ENCODE measurements around the gene ADCY9. TPM values are rescaled to one million over a fixed set of nuclear protein-coding genes. Genes with fewer than 3 reads are reported as not detected.

The ADCY9 gene
- total RNA-seq, 2 donors from 2014 or later = 7.2 to 58.3 TPM

DNA sequence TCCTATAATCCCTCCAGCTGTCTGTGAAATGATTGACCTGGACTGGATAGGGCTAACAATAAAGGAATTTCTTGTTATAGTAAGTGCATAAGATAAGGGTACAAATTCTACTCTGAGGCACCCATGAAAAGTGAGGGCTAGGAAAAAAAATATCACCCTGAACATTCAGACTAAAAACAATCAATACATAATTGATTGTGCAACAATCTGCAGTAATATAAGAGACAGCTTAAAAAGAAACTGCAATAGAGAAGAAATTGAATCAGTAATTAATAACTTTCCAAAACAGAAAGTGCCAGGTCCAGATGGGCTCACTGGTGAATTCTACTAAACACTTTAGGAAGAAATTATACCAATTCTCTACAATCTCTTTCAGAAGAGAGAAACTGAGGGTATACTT lies 191.5 kb downstream of the ADCY9 start:
- no peak for TF ChIP-seq POLR2AphosphoS5 (IDR thresholded peaks at IDR 0.05)
- TF ChIP-seq, protein P1, sequence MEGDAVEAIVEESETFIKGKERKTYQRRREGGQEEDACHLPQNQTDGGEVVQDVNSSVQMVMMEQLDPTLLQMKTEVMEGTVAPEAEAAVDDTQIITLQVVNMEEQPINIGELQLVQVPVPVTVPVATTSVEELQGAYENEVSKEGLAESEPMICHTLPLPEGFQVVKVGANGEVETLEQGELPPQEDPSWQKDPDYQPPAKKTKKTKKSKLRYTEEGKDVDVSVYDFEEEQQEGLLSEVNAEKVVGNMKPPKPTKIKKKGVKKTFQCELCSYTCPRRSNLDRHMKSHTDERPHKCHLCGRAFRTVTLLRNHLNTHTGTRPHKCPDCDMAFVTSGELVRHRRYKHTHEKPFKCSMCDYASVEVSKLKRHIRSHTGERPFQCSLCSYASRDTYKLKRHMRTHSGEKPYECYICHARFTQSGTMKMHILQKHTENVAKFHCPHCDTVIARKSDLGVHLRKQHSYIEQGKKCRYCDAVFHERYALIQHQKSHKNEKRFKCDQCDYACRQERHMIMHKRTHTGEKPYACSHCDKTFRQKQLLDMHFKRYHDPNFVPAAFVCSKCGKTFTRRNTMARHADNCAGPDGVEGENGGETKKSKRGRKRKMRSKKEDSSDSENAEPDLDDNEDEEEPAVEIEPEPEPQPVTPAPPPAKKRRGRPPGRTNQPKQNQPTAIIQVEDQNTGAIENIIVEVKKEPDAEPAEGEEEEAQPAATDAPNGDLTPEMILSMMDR (IDR thresholded peaks at IDR 0.05) = no peak
- no peak for TF ChIP-seq POLR2A (IDR thresholded peaks at IDR 0.05)
- H3K4me1 ChIP-seq (replicated peaks) = no peaks in the 10 kb centered on the region
- no peak overlapping the region for H3K27ac ChIP-seq
- no peak overlapping the region for H3K4me3 ChIP-seq
- intact Hi-C loops (cut with DNase I) = no loop called here
- no peaks in the 10 kb centered on the region for H3K27me3 ChIP-seq (replicated peaks; ENCODE audit: insufficient read depth)
- no peaks in the 10 kb centered on the region for H3K9me3 ChIP-seq
- no peak for DNase-seq (ENCODE audit: low spot score)
- H3K36me3 ChIP-seq = no peaks in the 10 kb centered on the region

DNA sequence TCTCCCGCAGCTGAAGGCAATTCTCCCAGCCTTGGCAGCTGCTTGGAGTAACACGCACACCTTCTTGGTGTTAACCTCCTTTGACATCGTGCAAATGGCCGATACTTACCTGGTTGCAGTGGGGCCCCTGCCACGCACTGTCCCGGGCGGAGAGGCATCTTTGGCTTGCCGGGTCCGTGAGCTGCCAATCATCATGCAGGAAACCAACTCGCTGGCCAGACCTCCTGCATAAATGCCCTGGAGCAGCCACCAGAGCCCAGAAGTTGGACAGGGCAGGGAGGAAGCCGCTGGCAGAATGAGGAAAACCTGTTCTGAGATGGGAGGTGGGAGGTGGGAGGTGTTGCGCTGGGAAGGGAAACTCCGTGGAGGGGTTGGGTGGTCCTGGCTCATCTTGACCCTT lies 194.0 kb downstream of the ADCY9 start:
- no peak for DNase-seq (ENCODE audit: low spot score)
- intact Hi-C loops (cut with DNase I) = no loop called here
- Histone ChIP-seq H3K4me1 (replicated peaks) (no peaks in the 10 kb centered on the region), H3K27ac (no peak overlapping the region), H3K36me3 (no peaks in the 10 kb centered on the region), H3K4me3 (no peak overlapping the region), H3K9me3 (no peaks in the 10 kb centered on the region), H3K27me3 (replicated peaks; ENCODE audit: insufficient read depth) (no peaks in the 10 kb centered on the region)
- TF ChIP-seq, protein P1 (IDR thresholded peaks at IDR 0.05) = no peak
- TF ChIP-seq POLR2AphosphoS5 (IDR thresholded peaks at IDR 0.05) (no peak), POLR2A (IDR thresholded peaks at IDR 0.05) (no peak)
- 53% methylated on average over 13 of the region's 13 CpGs for WGBS

DNA sequence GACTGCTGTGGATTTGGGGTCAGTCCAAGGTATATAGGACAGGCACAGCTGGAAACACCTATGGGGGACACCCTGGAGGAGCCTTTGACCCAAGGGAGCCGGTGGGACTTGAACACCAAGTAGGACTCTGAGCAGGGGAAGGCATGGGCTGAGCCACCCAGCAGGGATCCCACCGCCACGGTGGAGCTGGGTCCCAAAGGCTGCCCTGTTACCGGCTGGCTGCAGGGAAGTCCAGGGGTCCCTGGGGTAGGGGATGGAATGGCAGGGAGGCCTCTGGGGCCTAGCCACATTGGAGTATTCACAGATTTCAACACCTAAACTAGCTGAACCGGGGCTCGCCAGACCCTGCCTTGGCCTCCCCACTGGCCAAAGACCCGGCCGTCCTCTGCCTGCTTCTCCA lies 196.0 kb downstream of the ADCY9 start:
- Histone ChIP-seq H3K36me3 (no peaks in the 10 kb centered on the region), H3K4me1 (replicated peaks) (no peaks in the 10 kb centered on the region), H3K27me3 (replicated peaks; ENCODE audit: insufficient read depth) (no peaks in the 10 kb centered on the region), H3K9me3 (no peaks in the 10 kb centered on the region), H3K27ac (no peak overlapping the region), H3K4me3 (no peak overlapping the region)
- no peak for TF ChIP-seq POLR2AphosphoS5 (IDR thresholded peaks at IDR 0.05)
- TF ChIP-seq, protein P1 (IDR thresholded peaks at IDR 0.05) = no peak
- no peak for TF ChIP-seq POLR2A (IDR thresholded peaks at IDR 0.05)
- no peak for DNase-seq (ENCODE audit: low spot score)
- intact Hi-C loops (cut with DNase I) = no loop called here
- WGBS = 84% methylated on average over 8 of the region's 8 CpGs

- 80% methylated on average over 6 of the region's 6 CpGs for WGBS
- TF ChIP-seq, protein P1 (IDR thresholded peaks at IDR 0.05) = no peak
- TF ChIP-seq POLR2AphosphoS5 (IDR thresholded peaks at IDR 0.05) = no peak
- no peak for TF ChIP-seq POLR2A (IDR thresholded peaks at IDR 0.05)
Measured at GRCh38 chr16:3919413-3919812, 196.8 kb downstream of the ADCY9 start.

GRCh38 chr16:3915426-3916260 lies 200.6 kb downstream of the ADCY9 start:
- intact Hi-C loops (cut with DNase I) = no loop called here

More at GRCh38 chr16:3919413-3919812, 196.8 kb downstream of the ADCY9 start:
- intact Hi-C loops (cut with DNase I) = no loop called here
- no peaks in the 10 kb centered on the region for H3K27me3 ChIP-seq (replicated peaks; ENCODE audit: insufficient read depth)
- no peak overlapping the region for H3K27ac ChIP-seq
- H3K4me3 ChIP-seq = no peak overlapping the region
- no peaks in the 10 kb centered on the region for H3K4me1 ChIP-seq (replicated peaks)
- H3K36me3 ChIP-seq = no peaks in the 10 kb centered on the region
- DNase-seq (ENCODE audit: low spot score) = no peak
- no peaks in the 10 kb centered on the region for H3K9me3 ChIP-seq

More at GRCh38 chr16:3915426-3916260, 200.6 kb downstream of the ADCY9 start:
- Histone ChIP-seq H3K36me3 (no peaks in the 10 kb centered on the region), H3K4me1 (replicated peaks) (no peaks in the 10 kb centered on the region), H3K27ac (no peak overlapping the region), H3K4me3 (no peak overlapping the region), H3K27me3 (replicated peaks; ENCODE audit: insufficient read depth) (no peaks in the 10 kb centered on the region), H3K9me3 (no peaks in the 10 kb centered on the region)
- 63% methylated on average over 17 of the region's 17 CpGs for WGBS
- no peak for DNase-seq (ENCODE audit: low spot score)
- TF ChIP-seq POLR2AphosphoS5 (IDR thresholded peaks at IDR 0.05) (no peak), POLR2A (IDR thresholded peaks at IDR 0.05) (no peak)
- TF ChIP-seq, protein P1 (IDR thresholded peaks at IDR 0.05) = no peak
